GM21717 (cell line): ENCODE measurements around the gene TAS2R9.
"Not testable (repeated sequence)": the region's sequence is repeated elsewhere in the genome, so short reads cannot be mapped to it uniquely, and the experiment has no call there.

Experiments used
- ATAC-seq: cut with Tn5 transposase; IDR thresholded peaks from one replicate; pipeline ENCODE4 v1.9.1; 2021; ENCODE audit warnings: mild to moderate bottlenecking, moderate library complexity; ENCODE audit not compliant: unreplicated experiment

Gene TAS2R9, protein sequence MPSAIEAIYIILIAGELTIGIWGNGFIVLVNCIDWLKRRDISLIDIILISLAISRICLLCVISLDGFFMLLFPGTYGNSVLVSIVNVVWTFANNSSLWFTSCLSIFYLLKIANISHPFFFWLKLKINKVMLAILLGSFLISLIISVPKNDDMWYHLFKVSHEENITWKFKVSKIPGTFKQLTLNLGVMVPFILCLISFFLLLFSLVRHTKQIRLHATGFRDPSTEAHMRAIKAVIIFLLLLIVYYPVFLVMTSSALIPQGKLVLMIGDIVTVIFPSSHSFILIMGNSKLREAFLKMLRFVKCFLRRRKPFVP

DNA sequence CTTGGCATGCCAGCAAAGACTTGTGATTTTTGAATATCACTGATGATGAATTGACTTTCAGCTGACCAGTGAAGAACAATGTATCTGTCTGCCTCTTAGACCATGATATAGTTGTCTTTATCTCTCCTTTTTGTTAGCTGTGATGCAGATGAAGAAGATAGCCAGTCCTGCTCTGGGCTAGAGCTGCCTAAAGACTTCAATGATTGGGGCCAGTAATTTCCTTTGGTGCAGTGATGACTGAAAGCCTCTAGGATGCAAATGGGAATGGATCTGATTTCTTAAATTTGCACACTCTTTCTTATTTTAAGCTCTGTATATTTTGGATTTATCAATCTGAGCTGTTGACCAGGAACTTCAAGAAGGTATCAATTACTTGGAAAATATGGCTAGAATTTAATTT, at the start of gene TAS2R9:
TSS of gene TAS2R9 (minus strand) at position 101 of the 400 bp plus-strand sequence. CDS start at position 8, 93 bp downstream.
- ATAC-seq: no peak

DNA sequence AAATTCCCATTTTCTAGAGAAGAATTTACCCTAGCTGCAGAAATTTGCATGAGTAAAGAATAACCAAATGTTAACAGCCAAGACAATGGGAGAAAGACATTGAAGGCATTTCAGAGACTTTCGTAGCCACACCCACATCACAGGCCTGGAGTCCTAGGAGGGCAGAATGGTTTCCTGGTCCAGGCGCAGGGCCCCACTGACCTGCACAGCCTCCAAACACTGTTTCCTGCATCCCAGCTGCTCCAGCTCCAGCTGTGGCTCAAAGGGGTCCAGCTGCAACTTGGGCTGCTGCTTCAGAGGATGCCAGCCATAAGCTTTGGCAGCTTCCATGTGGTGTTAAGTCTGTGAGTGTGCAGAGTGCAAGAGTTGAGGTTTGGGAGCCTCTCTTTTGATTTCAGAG, 45.8 kb upstream of the TAS2R9 start:
- ATAC-seq: no peak

DNA sequence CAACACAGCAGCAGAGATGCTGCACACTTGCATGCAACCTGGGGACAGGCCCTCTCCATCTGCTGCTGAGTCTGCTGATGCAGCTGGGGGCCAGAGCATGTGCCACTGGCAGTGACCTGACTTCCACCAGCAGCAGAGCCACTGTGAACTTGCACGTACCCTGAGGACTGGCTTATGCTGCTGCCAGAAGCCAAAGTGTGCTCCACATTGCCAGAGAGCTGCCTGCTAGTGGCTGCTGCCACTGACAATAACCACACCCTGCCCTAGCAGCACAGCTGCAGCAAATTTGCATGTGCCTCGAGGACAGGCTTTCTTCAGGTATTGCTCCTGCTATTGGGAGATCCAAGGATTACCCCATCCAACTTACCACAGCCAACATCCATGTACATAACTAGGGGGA, 43.8 kb upstream of the TAS2R9 start:
- ATAC-seq: no peak

DNA sequence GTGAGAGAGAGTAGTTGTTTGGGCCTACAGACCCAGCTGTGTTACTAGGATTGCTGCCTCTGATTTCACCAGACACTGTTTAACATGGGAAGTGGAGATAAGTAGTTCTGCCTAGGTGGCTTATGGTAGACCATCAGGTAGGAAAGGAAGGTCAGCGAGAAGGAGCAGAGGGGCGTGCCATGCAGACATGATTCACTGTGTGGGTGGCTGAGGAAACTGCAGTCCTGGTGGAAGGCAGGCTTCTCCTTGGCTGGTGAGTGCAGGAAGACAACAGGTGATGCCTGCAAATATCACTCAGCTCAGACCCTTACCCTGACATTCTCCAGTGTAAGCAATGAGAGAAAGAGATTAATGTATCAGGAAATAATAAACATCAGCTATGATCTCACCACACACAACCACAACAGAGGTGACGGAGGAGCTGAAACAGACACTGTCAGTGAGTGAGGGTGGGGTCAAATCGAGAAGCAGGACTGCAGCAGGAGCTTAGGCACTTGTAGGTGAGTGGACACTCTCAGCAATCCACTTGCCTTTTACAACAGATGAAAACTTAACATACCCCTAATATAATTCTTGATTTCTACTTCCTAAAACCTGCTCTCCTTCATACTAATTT, 41.4 kb upstream of the TAS2R9 start:
- ATAC-seq: no peak

DNA sequence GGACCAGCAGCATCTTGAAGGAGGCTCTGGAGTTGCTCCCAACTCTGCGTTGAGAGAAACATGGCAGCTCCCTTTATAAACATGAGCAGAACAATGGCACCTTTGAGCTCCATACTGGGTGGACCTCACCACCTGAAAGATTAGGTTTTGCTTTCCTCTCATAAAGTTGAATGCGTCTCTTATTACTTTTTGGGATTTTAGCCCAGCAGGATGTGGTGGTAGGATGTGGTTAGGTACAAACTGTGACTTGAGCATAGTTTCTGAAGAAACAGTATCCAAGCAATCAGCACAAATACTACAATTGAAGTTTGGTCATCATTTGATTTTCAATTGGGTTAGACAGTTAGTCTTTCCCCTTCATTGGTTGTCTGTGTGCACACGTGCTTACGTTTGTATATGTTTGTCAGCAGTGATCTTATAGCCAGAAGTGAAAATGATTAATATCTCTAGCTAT, 39.5 kb upstream of the TAS2R9 start, which contains the start of gene PRR4:
TSS of gene PRR4 (minus strand) at position 51 of the 454 bp plus-strand sequence. CDS start at position 13, 38 bp downstream.
- ATAC-seq: no peak

DNA sequence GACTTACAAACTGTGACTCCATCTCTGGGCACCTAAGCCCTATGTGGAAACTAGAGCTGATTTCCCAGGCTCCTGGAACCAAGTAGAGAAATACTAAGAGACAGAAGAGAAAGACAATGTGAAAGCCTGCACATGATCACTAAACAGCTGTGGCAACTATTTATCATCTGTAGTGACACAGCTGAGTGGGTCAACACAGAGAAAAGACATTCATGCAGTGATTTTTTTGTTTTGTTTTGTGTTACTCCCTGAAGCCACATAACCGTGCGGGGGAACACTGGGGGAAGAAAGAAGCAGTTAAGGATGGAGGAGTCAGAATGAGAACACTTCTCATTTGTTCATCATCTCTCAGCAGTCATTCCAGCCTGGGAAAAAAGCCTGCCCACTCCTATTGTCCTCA, 37.8 kb upstream of the TAS2R9 start:
- ATAC-seq: no peak

DNA sequence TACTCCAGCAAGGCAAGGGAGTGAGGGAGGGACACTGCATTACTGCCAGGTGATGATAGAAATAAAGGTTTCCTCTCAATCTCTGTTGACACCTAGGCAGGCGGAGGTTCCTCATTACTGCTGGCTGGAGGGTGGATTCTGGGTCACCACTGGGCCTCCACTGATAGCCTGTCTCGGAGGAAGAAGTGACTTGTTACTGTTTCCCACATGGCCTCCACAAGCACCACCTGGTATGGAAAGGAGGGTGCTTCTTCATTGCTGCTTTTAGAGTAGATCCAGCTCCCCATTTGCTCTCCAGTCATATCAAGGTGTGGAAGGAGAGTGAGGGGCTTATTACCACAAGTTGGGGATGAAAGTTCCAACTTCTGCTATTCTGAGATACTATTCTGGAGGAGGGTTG, 32.9 kb upstream of the TAS2R9 start:
- no peak for ATAC-seq

DNA sequence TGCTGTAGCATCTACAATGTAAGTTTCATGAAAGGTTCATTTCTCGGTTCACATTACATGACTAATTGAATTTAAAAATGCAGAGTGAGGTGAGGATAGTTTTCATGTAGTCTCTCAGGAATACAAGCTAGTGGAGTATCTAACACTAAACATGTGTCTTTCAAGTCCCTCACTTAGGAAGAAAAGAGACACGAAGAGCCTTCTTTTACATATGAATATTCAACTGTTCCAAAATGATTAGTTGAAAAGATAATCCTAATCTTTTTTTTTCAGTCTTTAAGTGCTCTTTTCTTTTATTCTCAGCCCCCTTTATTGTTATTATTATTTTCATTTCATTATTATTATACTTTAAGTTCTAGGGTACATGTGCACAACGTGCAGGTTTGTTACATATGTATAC, 28.5 kb upstream of the TAS2R9 start:
- no peak for ATAC-seq

DNA sequence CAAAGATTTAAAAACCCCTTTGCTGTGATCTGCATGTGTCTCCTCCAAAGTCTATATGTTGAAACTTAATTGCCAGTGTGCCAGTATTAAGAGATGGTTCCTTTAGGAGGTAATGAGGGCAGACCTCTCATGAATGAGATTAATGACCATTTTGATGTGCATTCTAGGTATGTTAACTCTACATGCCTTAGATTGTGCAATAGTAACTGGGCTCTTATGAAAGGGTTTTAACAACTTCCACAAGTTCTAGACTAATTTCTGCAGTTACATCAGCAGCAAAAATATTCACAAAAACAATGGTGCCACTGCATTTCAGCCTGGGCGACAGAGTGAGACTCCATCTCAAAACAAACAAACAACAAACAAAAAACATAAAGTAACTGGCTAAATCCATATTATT, 20.0 kb upstream of the TAS2R9 start:
- ATAC-seq: no peak

DNA sequence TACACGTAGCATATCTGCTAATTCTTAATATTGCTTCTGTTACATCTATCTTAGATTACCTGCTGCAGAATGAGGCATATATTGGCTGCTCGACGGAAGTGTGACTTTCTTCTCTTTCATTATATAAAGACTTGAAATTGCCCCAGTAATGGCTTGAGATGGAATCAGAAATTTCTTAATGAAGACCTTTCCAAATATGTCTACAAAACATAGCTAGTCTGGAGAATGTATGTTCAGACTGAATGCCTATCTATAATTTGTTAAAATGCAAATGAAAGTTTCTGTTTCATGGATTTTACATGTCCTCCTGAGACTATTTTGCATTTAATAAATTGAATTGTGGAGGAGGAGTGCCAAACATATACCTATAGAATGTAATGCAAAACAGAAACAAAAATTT, 16.3 kb upstream of the TAS2R9 start, which contains the start of gene TAS2R10:
TSS of gene TAS2R10 (minus strand) at position 101 of the 400 bp plus-strand sequence. CDS start at position 12, 89 bp downstream.
- no peak for ATAC-seq

DNA sequence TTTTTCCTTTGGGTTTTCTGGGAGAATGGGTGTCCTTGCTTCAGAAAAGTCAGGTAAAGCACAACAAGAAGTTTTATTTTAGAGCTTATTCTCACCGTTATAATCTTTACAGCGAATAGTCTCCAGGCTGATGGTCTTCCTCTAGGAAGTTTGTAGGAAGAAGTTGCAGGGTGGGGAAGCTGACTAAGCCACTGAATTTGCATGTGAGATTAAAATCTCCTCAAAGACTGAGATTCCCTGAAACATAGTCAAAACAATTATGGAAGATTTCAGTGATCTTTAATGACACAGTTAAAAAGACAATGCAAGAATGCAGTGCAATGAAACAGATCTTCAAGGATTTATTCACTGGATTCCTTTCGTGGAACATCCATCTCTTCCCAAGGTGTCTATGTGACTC, 15.0 kb upstream of the TAS2R9 start:
- ATAC-seq: no peak

DNA sequence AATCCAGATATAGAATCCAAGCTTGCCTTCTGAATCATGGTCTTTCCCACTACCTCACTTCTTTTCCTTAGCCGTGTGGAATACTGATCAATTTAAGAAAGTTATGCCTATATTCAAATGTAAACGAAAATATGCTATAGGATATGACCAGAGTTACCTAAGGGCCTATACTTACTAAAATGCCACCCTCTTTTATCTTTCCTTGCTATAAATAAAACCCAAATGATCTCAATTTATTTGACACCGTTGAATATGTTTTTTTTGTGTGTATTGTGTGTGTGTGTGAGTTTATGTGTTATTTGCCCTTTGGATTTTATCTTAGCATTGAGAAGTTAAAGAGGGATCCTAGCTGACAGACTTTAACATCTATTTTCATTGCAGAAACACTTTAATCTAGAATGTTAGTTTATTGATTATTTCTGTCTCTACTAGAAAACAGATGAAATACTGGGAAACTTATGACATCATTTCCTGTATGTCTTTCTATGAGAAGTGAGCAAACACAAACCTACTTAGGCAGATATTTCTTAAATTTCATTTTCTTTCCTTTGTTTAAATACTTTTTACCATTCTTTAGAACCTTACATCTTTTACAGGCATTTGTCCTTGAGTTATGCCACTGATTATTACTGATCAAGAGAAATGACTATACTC, 2.0 kb upstream of the TAS2R9 start:
- no peak for ATAC-seq

DNA sequence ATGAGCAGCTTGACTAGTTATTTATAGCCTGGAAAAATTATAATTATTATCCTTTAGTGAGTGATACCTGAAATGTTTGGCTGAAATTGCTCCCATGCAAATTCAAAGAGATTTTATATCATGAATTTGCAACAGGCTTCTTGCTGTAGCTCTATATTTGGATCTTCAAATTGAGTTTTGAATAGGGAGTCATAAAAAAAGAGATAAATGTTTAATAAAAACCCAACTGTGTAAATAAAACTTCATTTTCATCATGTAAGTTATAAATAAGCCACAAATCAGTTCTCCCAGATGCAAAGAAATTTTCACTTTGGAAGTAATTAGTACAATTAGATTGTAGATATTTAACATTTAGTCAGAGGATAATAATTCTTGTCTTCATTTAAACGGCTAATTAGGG, 2.8 kb downstream of the TAS2R9 start, which contains the start of gene TAS2R8:
TSS of gene TAS2R8 (minus strand) at position 101 of the 400 bp plus-strand sequence. CDS start 306 bp downstream, outside the sequence.
- ATAC-seq: no peak

DNA sequence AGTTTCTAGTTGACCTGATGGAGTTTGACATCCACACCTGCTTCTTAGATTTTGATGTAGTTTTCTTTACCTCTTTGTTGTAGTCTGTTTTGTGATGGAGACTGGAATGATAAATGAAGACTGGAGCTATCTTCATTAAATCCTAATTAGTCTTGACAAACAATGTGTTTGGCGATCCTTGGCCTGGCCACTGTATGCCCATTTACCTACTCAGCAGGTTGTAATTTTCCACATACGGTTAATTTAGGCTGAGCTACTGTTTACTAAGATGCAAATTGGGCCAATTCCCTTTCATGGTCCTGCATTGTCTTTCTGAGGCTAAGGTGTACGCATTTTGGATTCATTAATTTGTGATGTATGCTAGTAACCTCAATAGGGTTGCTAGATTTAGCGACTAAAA, 7.4 kb downstream of the TAS2R9 start, which contains the start of gene TAS2R7:
TSS of gene TAS2R7 (minus strand) at position 41 of the 400 bp plus-strand sequence. CDS start 57 bp downstream, outside the sequence.
- no peak for ATAC-seq

DNA sequence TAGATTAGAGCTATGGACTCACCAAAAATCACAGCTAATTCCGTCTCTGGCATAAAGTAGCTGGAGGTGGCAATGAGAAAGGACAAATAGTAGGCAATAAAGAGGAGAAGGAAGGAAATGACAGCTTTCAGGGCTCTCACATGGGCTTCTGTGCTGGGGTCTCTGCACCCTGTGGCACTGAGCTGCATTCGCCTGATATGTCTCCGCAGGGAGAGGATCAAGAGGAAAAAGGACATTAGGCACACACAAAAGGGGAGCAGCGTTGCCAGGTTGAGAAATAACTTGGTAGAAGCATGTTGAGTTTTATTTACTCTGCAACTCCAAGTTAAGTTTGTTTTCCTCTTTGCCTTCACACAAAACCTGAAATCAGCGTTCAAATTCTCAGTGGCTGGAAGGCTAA, 8.2 kb downstream of the TAS2R9 start:
- no peak for ATAC-seq

DNA sequence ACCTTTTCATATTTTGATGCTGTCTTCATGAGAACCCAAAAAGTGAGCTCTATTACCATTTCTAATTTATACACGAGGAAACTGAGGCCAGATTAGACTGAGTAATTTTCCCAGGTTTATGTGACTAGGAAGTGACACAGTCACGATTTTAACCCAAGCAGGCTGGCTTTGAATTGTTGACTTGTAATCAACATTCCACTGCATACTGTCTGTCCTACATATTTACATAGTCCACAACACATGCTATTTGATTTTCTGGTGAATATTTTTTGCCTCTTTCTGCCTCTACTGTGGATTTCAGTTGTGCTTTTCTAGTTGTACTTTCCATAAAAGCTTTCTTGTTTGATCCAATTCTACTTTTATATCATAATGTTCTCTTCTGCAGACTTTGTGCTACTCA, 15.7 kb downstream of the TAS2R9 start:
- no peak for ATAC-seq

DNA sequence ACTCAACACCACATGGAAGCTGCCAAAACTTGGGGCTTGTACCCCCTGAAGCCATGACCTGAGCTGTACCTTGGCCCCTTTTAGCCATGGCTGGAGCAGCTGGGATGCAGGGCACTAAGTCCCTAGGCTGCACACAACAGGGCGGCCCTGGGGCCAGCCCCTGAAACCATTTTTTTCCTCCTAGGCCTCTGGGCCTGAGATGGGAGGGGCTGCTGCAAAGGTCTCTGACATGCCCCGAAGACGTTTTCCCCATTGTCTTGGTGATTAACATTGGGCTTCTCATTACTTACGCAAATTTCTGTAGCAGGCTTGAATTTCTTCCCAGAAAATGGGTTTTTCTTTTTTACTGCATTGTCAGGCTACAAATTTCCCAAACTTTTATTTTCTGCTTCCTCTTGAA, 18.2 kb downstream of the TAS2R9 start:
- ATAC-seq: not testable (repeated sequence)

DNA sequence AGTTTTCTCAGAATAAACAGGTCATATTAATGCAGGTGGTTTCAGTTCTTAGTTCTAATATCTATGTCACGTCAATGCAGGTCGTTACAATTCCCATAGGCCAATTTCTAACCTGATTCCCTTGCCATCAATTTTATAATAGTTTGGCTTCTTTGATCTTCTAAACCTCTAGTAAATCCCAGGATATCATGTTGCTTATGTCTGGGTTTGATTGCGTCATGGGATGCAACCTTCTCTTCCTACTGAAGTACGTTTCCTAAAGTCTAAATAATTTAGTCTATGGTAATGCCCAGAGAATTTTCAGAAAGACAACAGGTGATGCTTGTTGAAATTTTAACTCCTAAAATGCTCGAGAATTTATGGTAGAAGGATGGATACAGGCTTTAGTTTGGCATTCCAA, 26.7 kb downstream of the TAS2R9 start:
- ATAC-seq: no peak

DNA sequence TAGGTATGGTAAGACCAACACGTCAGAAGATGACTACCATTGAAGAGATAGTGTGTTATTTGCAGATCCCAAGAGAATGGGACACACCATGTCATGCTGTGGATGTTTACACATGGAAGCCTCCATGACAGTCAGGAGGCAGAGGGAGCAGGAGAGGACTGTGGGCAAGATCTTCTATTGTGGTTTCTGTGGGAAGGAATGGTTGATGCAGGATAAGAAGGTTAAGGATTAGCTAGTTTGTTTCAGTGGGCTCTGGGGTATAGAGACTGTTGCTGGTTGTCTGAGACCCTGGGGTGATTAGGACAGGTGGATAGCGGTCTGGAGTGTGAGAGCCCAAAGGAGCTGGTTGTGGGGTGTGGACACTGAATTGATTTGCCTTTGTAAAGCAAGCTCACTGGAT, 30.9 kb downstream of the TAS2R9 start:
- no peak for ATAC-seq

DNA sequence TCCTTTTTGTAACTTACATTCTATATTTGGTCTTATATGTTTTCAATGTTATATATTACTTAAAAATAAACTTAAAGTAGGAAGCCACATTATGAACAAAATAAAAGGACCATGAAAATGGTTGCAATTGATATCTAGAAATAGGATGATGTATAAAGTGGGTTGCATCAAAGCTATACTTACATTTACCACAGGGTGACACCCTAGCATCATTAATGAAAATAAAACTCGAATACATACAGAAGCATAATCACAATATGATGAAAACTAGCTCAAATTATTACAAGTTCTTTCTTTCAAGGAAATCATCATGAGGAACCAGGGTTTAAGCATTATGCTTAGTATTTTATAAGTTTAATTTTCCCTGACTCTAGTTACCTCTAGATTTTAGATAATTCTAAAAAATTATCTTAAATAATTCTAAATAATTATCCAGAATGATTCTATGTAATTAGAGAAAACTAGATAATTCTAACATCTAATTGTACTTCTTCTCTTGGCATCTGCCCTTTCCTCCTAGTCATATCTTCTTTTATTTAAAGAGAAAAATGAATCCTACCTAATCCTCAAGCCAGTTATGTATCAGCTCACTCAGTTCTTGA, 38.7 kb downstream of the TAS2R9 start:
- no peak for ATAC-seq

DNA sequence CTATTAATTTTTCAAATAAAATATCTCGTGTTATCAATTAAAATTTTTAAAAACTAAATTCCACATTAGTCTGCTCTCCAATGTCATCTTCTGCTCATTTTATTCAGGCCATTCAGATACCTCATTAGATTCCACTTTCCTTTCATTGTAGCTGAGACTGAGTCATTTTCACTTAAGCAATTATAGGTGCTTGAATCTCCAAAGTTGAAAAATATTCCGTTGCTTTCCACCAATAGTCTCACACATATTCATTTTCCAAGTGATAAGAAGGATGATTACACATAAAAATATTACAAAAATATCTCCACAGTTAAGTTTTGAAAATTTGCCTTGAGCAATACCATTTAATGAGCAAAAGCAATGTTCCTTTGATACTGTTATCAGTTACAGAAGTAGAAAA, 50.3 kb downstream of the TAS2R9 start:
- ATAC-seq: no peak
